Activated naive CD8-positive, alpha-beta T cell treated with anti-CD3 and anti-CD28 coated beads, Interleukin-2, amount 10 ng/mL, durations not matched to agents 7 days and 5 days (primary cell): ENCODE measurements around the gene MAD1L1. TPM values are rescaled to one million over a fixed set of nuclear protein-coding genes. Genes with fewer than 3 reads are reported as not detected.

ENCODE experiments used
- ATAC-seq: fragments of 150-1000 bp; cut with Tn5 transposase; one replicate; pipeline ENCODE4 v1.10.0; 2021; ENCODE audit warnings: low read depth, moderate library complexity
- POLR2A ChIA-PET: fragments of 350-600 bp; sonication (Branson Sonifier 250); formaldehyde crosslinking; loops from one replicate; lab custom pipeline; 2021; ENCODE audit warnings: antibody characterized with exemption; lab: Charles Lee
- DNase-seq: peaks from one replicate; pipeline ENCODE4 v3.0.0; 2021
- H3K27ac Mint-ChIP-seq: one replicate; pipeline ENCODE4 v1.8.0; 2022; ENCODE audit warnings: mild to moderate bottlenecking, mixed read lengths
- H3K27me3 Mint-ChIP-seq: one replicate; pipeline ENCODE4 v1.8.0; 2022; ENCODE audit warnings: mild to moderate bottlenecking, moderate library complexity, mixed read lengths
- H3K36me3 Mint-ChIP-seq: one replicate; pipeline ENCODE4 v1.8.0; 2021; ENCODE audit warnings: mild to moderate bottlenecking, mixed read lengths
- H3K4me1 Mint-ChIP-seq: one replicate; pipeline ENCODE4 v1.8.0; 2021; ENCODE audit warnings: mixed read lengths
- H3K4me3 Mint-ChIP-seq: one replicate; pipeline ENCODE4 v1.8.0; 2022; ENCODE audit warnings: mild to moderate bottlenecking, moderate library complexity, mixed read lengths
- H3K9me3 Mint-ChIP-seq: one replicate; pipeline ENCODE4 v1.8.0; 2021; ENCODE audit warnings: mixed read lengths
- total RNA-seq, 2 experiments: library from RNA; stranded (reverse); gene quantifications; one replicate each; pipeline ENCODE4 v1.2.3, GENCODE V29; 2021

MAD1L1 gene
- total RNA-seq, 2 experiments from 2014 or later, result 72.7 to 82.6 TPM

- Mint-ChIP-seq H3K27me3 (peaks cover 36% of the 10 kb centered on the region), H3K36me3 (peaks cover 10% of the 10 kb centered on the region), H3K27ac (peak overlapping the region; percentile 6), H3K4me3 (peak overlapping the region; percentile 60), H3K9me3 (no peaks in the 10 kb centered on the region), H3K4me1 (peaks cover 63% of the 10 kb centered on the region)
- DNase-seq (no peak), ATAC-seq (no peak)
- POLR2A ChIA-PET, result interaction anchor here (2.2 kb wide), 1 partner anchor 16 kb away, joined by 10 read pairs; no protein-coding TSS in a partner anchor
Observed at GRCh38 chr7:1923409-1924257, 309.1 kb downstream of the MAD1L1 start.

DNA sequence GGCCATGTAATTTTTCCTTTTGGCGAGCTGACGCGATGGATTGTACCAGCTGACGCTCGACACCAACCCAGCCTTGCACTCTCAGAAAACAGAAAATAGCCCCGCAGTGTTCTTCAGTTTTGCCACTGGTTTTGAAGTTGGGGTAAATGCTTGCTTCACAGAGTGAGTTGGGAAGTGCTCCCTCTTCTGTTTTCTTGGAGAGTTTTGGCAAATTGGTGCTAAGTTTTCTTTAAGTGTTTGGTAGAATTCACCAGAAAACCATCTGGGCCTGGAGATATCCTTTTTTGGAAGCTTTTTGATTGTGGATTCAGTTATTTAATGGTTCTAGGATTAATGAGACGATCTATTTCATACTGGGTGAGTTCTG, 309.9 kb downstream of the MAD1L1 start:
- POLR2A ChIA-PET, result interaction anchor here (2.2 kb wide), 1 partner anchor 17 kb away, joined by 10 read pairs; no protein-coding TSS in a partner anchor
- H3K36me3 Mint-ChIP-seq, result peaks cover 10% of the 10 kb centered on the region
- no peak for ATAC-seq
- no peak overlapping the region for H3K4me3 Mint-ChIP-seq
- peaks cover 63% of the 10 kb centered on the region for H3K4me1 Mint-ChIP-seq
- H3K9me3 Mint-ChIP-seq, result no peaks in the 10 kb centered on the region
- DNase-seq, result no peak
- peaks cover 30% of the 10 kb centered on the region for H3K27me3 Mint-ChIP-seq
- no peak overlapping the region for H3K27ac Mint-ChIP-seq

DNA sequence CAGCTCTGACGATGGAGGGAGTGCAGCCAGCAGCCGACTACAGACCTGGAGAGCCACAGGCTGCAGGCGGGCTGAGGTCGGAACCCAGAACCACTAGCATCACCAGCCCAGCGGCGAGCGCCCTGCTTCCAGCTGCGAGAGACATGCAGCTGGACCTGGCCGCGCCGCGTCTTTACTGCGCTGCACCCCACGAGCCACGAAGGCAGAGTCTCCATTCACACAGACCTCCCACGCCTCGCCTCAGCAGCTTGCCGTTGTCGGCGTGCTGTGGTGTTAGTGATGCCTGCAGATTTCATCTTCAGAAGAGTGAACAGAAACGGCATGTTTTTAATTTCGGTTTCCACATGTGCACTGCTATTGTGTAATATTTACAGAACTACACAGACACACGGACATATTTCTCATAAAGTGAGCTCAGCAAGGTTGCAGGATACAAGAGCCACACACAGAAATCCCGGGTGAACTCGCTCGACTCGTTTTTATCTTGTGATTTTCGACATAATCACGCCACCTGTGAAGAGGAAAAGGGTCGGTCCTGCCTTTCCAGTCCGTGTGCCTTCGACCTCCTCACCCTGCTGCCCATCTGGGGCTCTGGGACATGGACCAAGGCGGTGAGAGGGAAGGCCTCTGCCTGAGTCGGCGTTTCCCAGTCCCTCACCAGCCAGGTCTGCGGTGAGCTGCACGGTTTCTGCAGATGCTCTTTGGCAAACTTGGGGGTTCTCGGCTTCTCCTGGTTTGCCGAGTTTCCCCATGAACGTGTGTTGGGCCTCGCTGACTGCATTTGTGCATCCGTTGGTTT, 310.5 kb downstream of the MAD1L1 start:
- H3K27ac Mint-ChIP-seq, result no peak overlapping the region
- POLR2A ChIA-PET, result interaction anchor here (0.7 to 2.2 kb wide), 2 partner anchors 18 to 327 kb away, joined by 3 to 10 read pairs; no protein-coding TSS in a partner anchor
- peaks cover 62% of the 10 kb centered on the region for H3K4me1 Mint-ChIP-seq
- no peaks in the 10 kb centered on the region for H3K9me3 Mint-ChIP-seq
- peak; percentile 50 for DNase-seq
- H3K36me3 Mint-ChIP-seq, result peaks cover 10% of the 10 kb centered on the region
- peak overlapping the region; percentile 66 for H3K4me3 Mint-ChIP-seq
- ATAC-seq, result peak; percentile 30
- peaks cover 24% of the 10 kb centered on the region for H3K27me3 Mint-ChIP-seq

DNA sequence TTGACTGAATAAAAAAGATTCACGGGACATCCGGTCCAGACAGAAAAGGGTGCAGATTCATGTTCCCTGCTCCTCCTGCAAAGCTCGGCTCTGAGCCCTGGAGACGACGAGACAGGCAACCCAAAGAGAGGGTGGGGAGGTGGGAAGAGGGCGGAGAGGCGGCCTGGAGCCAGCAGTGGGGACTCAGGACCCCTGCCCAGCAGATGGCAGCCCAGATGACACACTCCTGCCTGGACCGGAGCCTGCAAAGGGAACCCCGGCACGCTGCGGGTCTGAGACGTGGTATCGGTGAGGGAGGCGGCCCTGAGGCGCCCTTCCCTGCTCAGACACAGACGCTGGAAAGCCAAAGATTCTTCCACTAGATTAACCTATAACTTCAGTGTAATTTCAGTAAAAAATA, 311.9 kb downstream of the MAD1L1 start:
- Mint-ChIP-seq H3K36me3 (peaks cover 10% of the 10 kb centered on the region), H3K4me3 (peak overlapping the region; percentile 80), H3K4me1 (peaks cover 48% of the 10 kb centered on the region), H3K27me3 (peaks cover 17% of the 10 kb centered on the region), H3K27ac (peak overlapping the region; percentile 31), H3K9me3 (no peaks in the 10 kb centered on the region)
- POLR2A ChIA-PET, result interaction anchor here (1.5 kb wide), 1 partner anchor 20 kb away, joined by 3 read pairs; no protein-coding TSS in a partner anchor
- ATAC-seq (no peak), DNase-seq (no peak)

- Mint-ChIP-seq H3K4me1 (peaks cover 42% of the 10 kb centered on the region), H3K4me3 (peak overlapping the region; percentile 80), H3K9me3 (no peaks in the 10 kb centered on the region), H3K36me3 (peaks cover 10% of the 10 kb centered on the region), H3K27me3 (peaks cover 17% of the 10 kb centered on the region), H3K27ac (peak overlapping the region; percentile 31)
- POLR2A ChIA-PET, result interaction anchor here (1.0 to 1.5 kb wide), 2 partner anchors 19 to 20 kb away, joined by 3 to 7 read pairs; no protein-coding TSS in a partner anchor
- ATAC-seq, result peak; percentile 78
- peak; percentile 65 for DNase-seq
Observed at GRCh38 chr7:1920266-1920681, 312.5 kb downstream of the MAD1L1 start.

DNA sequence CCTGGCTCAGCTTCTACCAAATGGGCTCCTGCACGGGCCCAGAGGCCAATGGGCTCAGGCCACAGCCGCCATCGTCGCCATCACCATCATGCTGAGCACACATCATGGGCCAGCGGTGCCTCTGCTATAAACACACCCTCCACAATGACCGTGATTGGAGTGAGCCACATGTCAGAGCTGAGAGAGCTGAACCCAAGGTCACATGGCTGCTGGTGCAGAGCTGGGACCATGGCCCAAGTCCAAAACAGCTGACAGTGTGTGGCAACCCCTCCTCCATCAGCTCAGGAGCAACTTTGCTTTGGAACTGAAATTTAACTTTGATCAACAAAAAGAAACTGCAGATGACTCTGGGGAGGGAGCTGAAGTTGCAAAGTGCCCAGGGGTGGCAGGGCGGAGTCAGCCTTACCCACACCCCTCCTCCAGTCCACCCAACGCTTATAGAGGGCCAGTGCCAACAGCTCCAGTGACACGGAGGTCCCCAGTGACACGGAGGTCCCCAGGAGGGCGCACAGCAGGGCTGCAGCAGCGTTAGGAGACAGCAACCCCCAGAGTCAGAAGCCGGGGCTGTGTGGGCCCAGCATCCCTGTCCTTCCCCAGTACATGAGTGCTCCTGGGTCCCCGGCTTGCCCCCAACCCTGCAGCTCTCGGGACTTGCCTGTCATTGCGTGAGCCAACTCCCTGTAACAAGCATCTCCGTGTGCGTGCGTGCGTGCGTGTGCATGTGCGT, 313.0 kb downstream of the MAD1L1 start:
- ATAC-seq, result peak; percentile 30
- peaks cover 16% of the 10 kb centered on the region for H3K27me3 Mint-ChIP-seq
- no peaks in the 10 kb centered on the region for H3K9me3 Mint-ChIP-seq
- peaks cover 10% of the 10 kb centered on the region for H3K36me3 Mint-ChIP-seq
- DNase-seq, result no peak
- H3K4me1 Mint-ChIP-seq, result peaks cover 37% of the 10 kb centered on the region
- peak overlapping the region; percentile 70 for H3K27ac Mint-ChIP-seq
- H3K4me3 Mint-ChIP-seq, result peak overlapping the region; percentile 80
- POLR2A ChIA-PET, result interaction anchor here (1.0 to 1.5 kb wide), 2 partner anchors 20 to 21 kb away, joined by 3 to 7 read pairs; no protein-coding TSS in a partner anchor

GRCh38 chr7:1918881-1919525, 313.7 kb downstream of the MAD1L1 start:
- POLR2A ChIA-PET, result interaction anchor here (1.0 kb wide), 1 partner anchor 21 kb away, joined by 7 read pairs; no protein-coding TSS in a partner anchor
- no peak for ATAC-seq
- no peak for DNase-seq
- no peak overlapping the region for H3K4me3 Mint-ChIP-seq
- peaks cover 10% of the 10 kb centered on the region for H3K27me3 Mint-ChIP-seq
- H3K9me3 Mint-ChIP-seq, result no peaks in the 10 kb centered on the region
- H3K27ac Mint-ChIP-seq, result no peak overlapping the region
- peaks cover 6% of the 10 kb centered on the region for H3K36me3 Mint-ChIP-seq
- peaks cover 30% of the 10 kb centered on the region for H3K4me1 Mint-ChIP-seq

DNA sequence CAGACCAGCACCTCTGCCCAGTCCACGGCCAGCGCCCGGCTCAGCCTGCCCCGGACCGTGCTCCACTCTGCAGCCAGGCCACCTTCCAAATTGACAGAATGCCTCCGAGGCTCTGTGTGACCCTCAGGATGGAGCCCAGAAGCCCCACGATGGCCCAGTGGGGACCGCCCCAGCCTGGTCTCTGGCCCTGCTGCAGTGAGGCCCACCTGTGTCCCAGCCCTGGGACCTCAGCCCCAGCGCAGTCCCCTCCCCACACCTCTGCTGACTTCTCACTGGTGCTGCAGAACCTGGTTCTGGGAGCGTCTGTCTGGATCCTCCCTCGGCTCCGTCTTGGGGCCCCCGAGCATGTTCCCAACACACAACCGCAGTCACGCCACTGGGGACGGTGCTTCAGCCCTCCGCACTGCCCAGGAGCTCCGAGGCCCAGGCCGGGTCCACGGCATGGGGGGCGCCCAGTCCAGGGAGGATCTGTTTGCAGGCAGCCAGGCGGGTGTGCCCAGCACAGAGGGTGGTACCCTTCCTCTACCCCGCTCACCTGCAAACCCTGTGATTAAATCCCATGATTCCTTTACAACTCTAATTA, 314.6 kb downstream of the MAD1L1 start:
- H3K4me3 Mint-ChIP-seq, result no peak overlapping the region
- H3K27ac Mint-ChIP-seq, result no peak overlapping the region

GRCh38 chr7:1917221-1918062, 315.3 kb downstream of the MAD1L1 start:
- no peak overlapping the region for H3K27ac Mint-ChIP-seq
- H3K4me3 Mint-ChIP-seq, result no peak overlapping the region
- H3K4me1 Mint-ChIP-seq, result peaks cover 23% of the 10 kb centered on the region
- ATAC-seq (no peak), DNase-seq (no peak)
- POLR2A ChIA-PET, result no interaction called here
- H3K27me3 Mint-ChIP-seq, result peaks cover 3% of the 10 kb centered on the region
- H3K36me3 Mint-ChIP-seq, result peaks cover 3% of the 10 kb centered on the region
- H3K9me3 Mint-ChIP-seq, result no peaks in the 10 kb centered on the region

More for the DNA sequence above, 314.6 kb downstream of the MAD1L1 start:
- Mint-ChIP-seq H3K4me1 (peaks cover 26% of the 10 kb centered on the region), H3K27me3 (peaks cover 6% of the 10 kb centered on the region), H3K36me3 (peaks cover 3% of the 10 kb centered on the region), H3K9me3 (no peaks in the 10 kb centered on the region)
- ATAC-seq (no peak), DNase-seq (no peak)
- POLR2A ChIA-PET, result no interaction called here

DNA sequence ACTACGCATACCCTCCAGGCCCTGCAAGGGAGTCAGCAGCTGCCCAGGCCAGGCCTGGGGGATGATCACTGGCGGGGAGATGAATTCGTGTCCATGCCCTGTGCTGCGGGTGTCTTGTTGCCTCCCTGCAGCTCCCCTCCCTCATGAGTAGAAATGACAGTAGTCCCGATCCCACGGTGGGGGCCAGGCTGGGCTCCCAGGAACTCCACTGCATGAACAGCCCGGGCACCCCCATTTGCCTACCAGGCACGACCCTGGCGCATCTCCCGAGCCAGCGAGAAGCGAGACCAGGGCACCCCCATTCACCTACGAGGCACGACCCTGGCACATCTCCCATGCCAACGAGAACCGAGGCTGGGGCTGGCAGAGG, 316.2 kb downstream of the MAD1L1 start:
- no peaks in the 10 kb centered on the region for H3K9me3 Mint-ChIP-seq
- no peak overlapping the region for H3K27ac Mint-ChIP-seq
- no peak overlapping the region for H3K4me3 Mint-ChIP-seq
- ATAC-seq, result no peak
- no peak for DNase-seq
- H3K36me3 Mint-ChIP-seq, result peaks cover 3% of the 10 kb centered on the region
- peaks cover 15% of the 10 kb centered on the region for H3K4me1 Mint-ChIP-seq
- POLR2A ChIA-PET, result no interaction called here
- H3K27me3 Mint-ChIP-seq, result peaks cover 3% of the 10 kb centered on the region

GRCh38 chr7:1915956-1916600, 316.7 kb downstream of the MAD1L1 start:
- Mint-ChIP-seq H3K27ac (no peak overlapping the region), H3K27me3 (peaks cover 3% of the 10 kb centered on the region)
- POLR2A ChIA-PET, result no interaction called here

More at GRCh38 chr7:1915956-1916600, 316.7 kb downstream of the MAD1L1 start:
- Mint-ChIP-seq H3K4me1 (peaks cover 15% of the 10 kb centered on the region), H3K36me3 (peaks cover 3% of the 10 kb centered on the region), H3K4me3 (no peak overlapping the region), H3K9me3 (no peaks in the 10 kb centered on the region)
- no peak for DNase-seq
- ATAC-seq, result no peak
